H1 (cell line): ENCODE measurements around the gene FGD4. TPM values are rescaled to one million over a fixed set of nuclear protein-coding genes. Genes with fewer than 3 reads are reported as not detected.

Source experiments
- BRCA1 ChIP-seq: IDR thresholded peaks from 2 replicates; pipeline ENCODE4 v1.6.1; 2012; ENCODE audit warnings: low read depth, low read length, improper control_type of control experiment
- HDAC6 ChIP-seq: IDR thresholded peaks from one replicate; pipeline ENCODE4 v1.7.1; 2012; ENCODE audit warnings: low read depth, mild to moderate bottlenecking, inconsistent platforms, low read length, moderate library complexity
- PHF8 ChIP-seq: fragments of 200-600 bp; sonication (generic); conservative IDR thresholded peaks from 2 replicates; pipeline ENCODE4 v1.7.1; 2012; ENCODE audit warnings: low read depth, mild to moderate bottlenecking, inconsistent platforms, low read length, moderate library complexity
- SIRT6 ChIP-seq: IDR thresholded peaks from one replicate; pipeline ENCODE4 v1.7.1; 2012; ENCODE audit warnings: low read length, inconsistent platforms
- polyA plus RNA-seq, 7 experiments: library from polyadenylated mRNA; depleted of rRNA in 3 of 7; stranded (reverse) in 5 of 7; unstranded in 2 of 7; fragments of >200 nt in 5 of 7; fragments of 200-250 nt in 2 of 7; gene quantifications; 1 replicate in 5 of 7; 2 replicates in 1 of 7; 4 replicates in 1 of 7; pipeline versions ENCODE4 v1.2.1 to v1.2.3, GENCODE V29; 2011 to 2013; ENCODE audit warnings: missing spikeins in 2 of 7, mixed read lengths in 2 of 7
- total RNA-seq: library from RNA; stranded (reverse); fragmentation: NEBNext Ultra II Directional; extraction: Animal tissue kit (Norgen Biotek cat#: 25700); gene quantifications from 2 replicates; pipeline ENCODE4 v1.2.1, GENCODE V29; 2021

FGD4 gene
- total and polyA plus RNA-seq, 2 of the 8 experiments (the other 6 are each of a cell fraction or from before 2014, with no cell fraction given), result 8.5 to 48.2 TPM

DNA sequence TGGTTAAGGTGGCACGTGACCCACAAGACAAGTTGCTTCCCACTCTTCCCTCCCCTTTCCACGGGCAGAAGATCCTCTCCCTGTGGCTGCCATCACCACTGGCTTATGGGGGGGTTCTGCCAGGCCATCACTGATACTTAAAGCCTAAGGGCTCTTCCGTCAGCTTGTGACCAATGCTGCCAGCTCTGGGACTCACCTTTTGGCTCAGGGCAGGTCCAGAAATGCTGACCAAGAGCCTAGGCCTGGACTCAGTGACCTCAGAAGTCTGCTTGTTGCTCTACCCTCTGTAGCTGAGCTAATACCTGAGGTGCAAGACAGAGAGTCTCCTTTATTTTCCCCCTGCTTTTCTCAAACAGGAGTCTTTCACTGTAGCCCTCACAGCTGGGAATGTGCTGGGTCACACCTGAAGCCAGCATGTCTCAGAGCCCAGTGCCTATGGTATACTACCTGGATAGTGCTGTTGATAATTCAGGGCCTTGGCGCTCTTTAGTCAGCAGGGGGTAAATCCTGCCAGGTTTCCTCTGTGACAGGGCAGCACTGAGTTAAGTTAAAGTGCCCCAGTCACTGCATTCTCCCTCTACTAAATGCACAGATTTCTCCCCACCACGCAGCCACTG is 19.7 kb downstream of the FGD4 start (continued):
- no peak for TF ChIP-seq PHF8
- TF ChIP-seq HDAC6, result no peak
- no peak for TF ChIP-seq BRCA1
- TF ChIP-seq SIRT6, result no peak
